GM12878 (cell line): Measurements from ENCODE around the gene NOL12. TPM values are rescaled to one million over a fixed set of nuclear protein-coding genes. Genes with fewer than 3 reads are reported as not detected.
A peak's percentile ranks its signal among the peaks of the same experiment; 100 is the strongest.

ENCODE experiments used
- BHLHE40 ChIP-seq, 2 experiments: fragments of 450-650 bp in 1 of 2; IDR thresholded peaks; 2 replicates each; pipeline ENCODE4 v1.6.1; 2011 to 2017; ENCODE audit warnings: low read depth in 2 of 2, borderline replicate concordance in 1 of 2, improper control_type of control experiment in 1 of 2, low read length in 1 of 2, mild to moderate bottlenecking in 1 of 2
- CHD2 ChIP-seq: IDR thresholded peaks from 2 replicates; pipeline ENCODE4 v1.6.1; 2011; ENCODE audit warnings: low read depth, low read length, improper control_type of control experiment, borderline replicate concordance
- CREB1 ChIP-seq: IDR thresholded peaks from 2 replicates; pipeline ENCODE4 v1.6.1; 2012; ENCODE audit warnings: low read depth, mild to moderate bottlenecking, inconsistent platforms
- DPF2 ChIP-seq: fragments of 450-650 bp; IDR thresholded peaks from 2 replicates; pipeline ENCODE4 v1.6.1; 2017; ENCODE audit warnings: mild to moderate bottlenecking
- EZH2 ChIP-seq: IDR thresholded peaks from 2 replicates; pipeline ENCODE4 v1.6.1; 2012; ENCODE audit warnings: low read depth, mild to moderate bottlenecking, control low read depth, inconsistent platforms, low read length, borderline replicate concordance; ENCODE audit not compliant: control insufficient read depth
- FOXM1 ChIP-seq: IDR thresholded peaks from 2 replicates; pipeline ENCODE4 v1.6.1; 2012; ENCODE audit warnings: low read depth, mild to moderate bottlenecking, inconsistent platforms, low read length, moderate library complexity
- GABPA ChIP-seq: IDR thresholded peaks from 2 replicates; pipeline ENCODE4 v1.6.1; 2014; ENCODE audit warnings: antibody characterized with exemption, low read depth, mild to moderate bottlenecking, inconsistent platforms
- JUNB ChIP-seq: IDR thresholded peaks from 2 replicates; pipeline ENCODE4 v1.6.1; 2016; ENCODE audit warnings: antibody characterized with exemption, mild to moderate bottlenecking
- LARP7 ChIP-seq: fragments of 450-650 bp; IDR thresholded peaks from 2 replicates; pipeline ENCODE4 v1.6.1; 2017; ENCODE audit warnings: mild to moderate bottlenecking
- NFYB ChIP-seq: IDR thresholded peaks from 2 replicates; pipeline ENCODE4 v1.6.1; 2011; ENCODE audit warnings: low read depth, mild to moderate bottlenecking, low read length, improper control_type of control experiment, moderate library complexity; ENCODE audit not compliant: insufficient read depth
- NKRF ChIP-seq: fragments of 450-650 bp; conservative IDR thresholded peaks from 2 replicates; pipeline ENCODE4 v1.6.1; 2017; ENCODE audit warnings: mild to moderate bottlenecking, moderate library complexity
- NR2F1 ChIP-seq: fragments of 450-650 bp; conservative IDR thresholded peaks from 2 replicates; pipeline ENCODE4 v1.6.1; 2017; ENCODE audit warnings: mild to moderate bottlenecking
- NRF1 ChIP-seq: conservative IDR thresholded peaks from 2 replicates; pipeline ENCODE4 v1.6.1; 2011; ENCODE audit warnings: mild to moderate bottlenecking, low read depth, low read length, improper control_type of control experiment
- POLR2AphosphoS5 ChIP-seq: IDR thresholded peaks from 2 replicates; pipeline ENCODE4 v1.6.1; 2011; ENCODE audit warnings: mild to moderate bottlenecking, low read length, inconsistent platforms
- POU2F2 ChIP-seq: IDR thresholded peaks from 3 replicates; pipeline ENCODE4 v1.6.1; 2011; ENCODE audit warnings: low read depth, mild to moderate bottlenecking, low read length, borderline replicate concordance
- RAD51 ChIP-seq: fragments of 450-650 bp; IDR thresholded peaks from 2 replicates; pipeline ENCODE4 v1.6.1; 2016; ENCODE audit warnings: moderate library complexity, mild to moderate bottlenecking, inconsistent platforms
- RCOR1 ChIP-seq: conservative IDR thresholded peaks from 2 replicates; pipeline ENCODE4 v1.6.1; 2012; ENCODE audit warnings: low read depth, low read length, improper control_type of control experiment
- SIX5 ChIP-seq: IDR thresholded peaks from 2 replicates; pipeline ENCODE4 v1.6.1; 2011; ENCODE audit warnings: mild to moderate bottlenecking, low read depth, low read length, moderate library complexity; ENCODE audit not compliant: severe bottlenecking
- SMAD1 ChIP-seq: fragments of 450-650 bp; IDR thresholded peaks from 2 replicates; pipeline ENCODE4 v1.6.1; 2018; ENCODE audit warnings: mild to moderate bottlenecking, low read depth; ENCODE audit not compliant: partially characterized antibody
- SMARCA5 ChIP-seq: fragments of 450-650 bp; IDR thresholded peaks from 2 replicates; pipeline ENCODE4 v1.6.1; 2017; ENCODE audit warnings: mild to moderate bottlenecking
- SMC3 ChIP-seq: IDR thresholded peaks from 2 replicates; pipeline ENCODE4 v1.6.1; 2011; ENCODE audit warnings: low read length, improper control_type of control experiment, borderline replicate concordance
- SP1 ChIP-seq: IDR thresholded peaks from one replicate; pipeline ENCODE4 v1.6.1; 2011; ENCODE audit warnings: low read depth, low read length
- SPI1 ChIP-seq: IDR thresholded peaks from 2 replicates; pipeline ENCODE4 v1.6.1; 2011; ENCODE audit warnings: low read depth, mild to moderate bottlenecking, low read length, moderate library complexity, borderline replicate concordance; ENCODE audit not compliant: insufficient read depth
- SRF ChIP-seq, 2 experiments: IDR thresholded peaks; 2 replicates each; pipeline ENCODE4 v1.6.1; 2011; ENCODE audit warnings: low read depth in 2 of 2, low read length in 2 of 2, mild to moderate bottlenecking in 1 of 2, moderate library complexity in 1 of 2
- SUZ12 ChIP-seq: fragments of 200-600 bp; sonication (generic); IDR thresholded peaks from one replicate; pipeline ENCODE4 v1.6.1; 2018; ENCODE audit warnings: antibody characterized with exemption, mild to moderate bottlenecking; ENCODE audit not compliant: unreplicated experiment
- TCF12 ChIP-seq: IDR thresholded peaks from 2 replicates; pipeline ENCODE4 v1.6.1; 2011; ENCODE audit warnings: low read depth, mild to moderate bottlenecking, low read length
- ZBED1 ChIP-seq: IDR thresholded peaks from 2 replicates; pipeline ENCODE4 v1.6.1; 2016; ENCODE audit warnings: borderline replicate concordance
- ZNF24 ChIP-seq: fragments of 450-650 bp; IDR thresholded peaks from 2 replicates; pipeline ENCODE4 v1.6.1; 2017; ENCODE audit warnings: antibody characterized with exemption, mild to moderate bottlenecking
- polyA plus RNA-seq, 11 experiments: library from polyadenylated mRNA; depleted of rRNA in 4 of 11; unstranded in 6 of 11; stranded (reverse) in 5 of 11; fragments of >200 nt; fragmentation: Nextera tagmentation in 4 of 11; fragmentation: Illumina TruSeq in 1 of 11; extraction: Ambion mirVana in 4 of 11; extraction: Trizol in 1 of 11; gene quantifications; 1 replicate in 1 of 11; 2 replicates in 10 of 11; pipeline versions ENCODE4 v1.2.1 to v1.2.3, GENCODE V29; 2011 to 2016; ENCODE audit warnings: inconsistent platforms in 2 of 11, missing spikeins in 2 of 11, low read depth in 1 of 11
- total RNA-seq, 4 experiments: library from RNA; depleted of rRNA in 3 of 4; stranded (reverse); fragments of >200 nt in 3 of 4; fragmentation: Illumina TruSeq in 1 of 4; extraction: Trizol in 1 of 4; gene quantifications; 2 replicates each; pipeline versions ENCODE4 v1.2.1 to v1.2.3, GENCODE V29; 2013 to 2021
- TF ChIP-seq, protein P1 (sequence below): IDR thresholded peaks from 2 replicates; pipeline ENCODE4 v1.6.1; 2011; ENCODE audit warnings: borderline replicate concordance, low read depth, mild to moderate bottlenecking, moderate library complexity, mixed read lengths, low read length; ENCODE audit not compliant: insufficient read depth; ENCODE audit errors: extremely low read length

Gene NOL12
- total and polyA plus RNA-seq, 10 of the 15 experiments (the other 5 are each of a cell fraction or from before 2014, with no cell fraction given) = 3.3 to 69.4 (median 41.1) TPM

GRCh38 chr22:37674951-37675929 lies 10.9 kb upstream of the NOL12 start, which contains the start of gene LGALS1 (continued):
- TF ChIP-seq NRF1 = peak; percentile 33; the same call in 1 of the 2 replicates
- no peak for TF ChIP-seq EZH2
- TF ChIP-seq RCOR1 = no peak
- no peak for TF ChIP-seq POU2F2
- TF ChIP-seq SIX5 = no peak
- peak; percentile 77 for TF ChIP-seq NKRF
- 0 out of 2 replicates have a peak, but pooled peaks have one; percentile 3 for TF ChIP-seq CREB1
- TF ChIP-seq TCF12 = no peak
- peak; percentile 66 for TF ChIP-seq POLR2AphosphoS5
- peak; percentile 52 for TF ChIP-seq NR2F1
- no peak for TF ChIP-seq JUNB
- peak; percentile 90 for TF ChIP-seq SMARCA5
- TF ChIP-seq ZNF24 = 0 out of 2 replicates have a peak, but pooled peaks have one; percentile 13
- TF ChIP-seq, protein P1, sequence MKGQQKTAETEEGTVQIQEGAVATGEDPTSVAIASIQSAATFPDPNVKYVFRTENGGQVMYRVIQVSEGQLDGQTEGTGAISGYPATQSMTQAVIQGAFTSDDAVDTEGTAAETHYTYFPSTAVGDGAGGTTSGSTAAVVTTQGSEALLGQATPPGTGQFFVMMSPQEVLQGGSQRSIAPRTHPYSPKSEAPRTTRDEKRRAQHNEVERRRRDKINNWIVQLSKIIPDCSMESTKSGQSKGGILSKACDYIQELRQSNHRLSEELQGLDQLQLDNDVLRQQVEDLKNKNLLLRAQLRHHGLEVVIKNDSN = no peak
- no peak for TF ChIP-seq GABPA
- 0 out of 4 replicates have a peak, but pooled peaks of 1 of the 2 experiments have one; percentile 9 for TF ChIP-seq SRF (IDR thresholded peaks at IDR 0.05; ENCODE audit: low read depth in 2 of 2, low read length in 2 of 2)
- TF ChIP-seq SPI1 = no peak
- no peak for TF ChIP-seq RAD51
- TF ChIP-seq FOXM1 = no peak
- TF ChIP-seq SMC3 = 0 out of 2 replicates have a peak, but pooled peaks have one; percentile 2
- TF ChIP-seq DPF2 = peak; percentile 26; the same call in 1 of the 2 replicates
- TF ChIP-seq ZBED1 = no peak
- peak; percentile 89 for TF ChIP-seq NFYB
- TF ChIP-seq SUZ12 = no peak
- TF ChIP-seq CHD2 = peak; percentile 32; the same call in 1 of the 2 replicates
- peak; percentile 44 for TF ChIP-seq SMAD1
- peak; percentile 73 for TF ChIP-seq SP1
- peak; percentile 65; the same call in 1 of the 2 replicates for TF ChIP-seq LARP7
- peak; percentile 9 to 71; a peak in 2 of 4 replicates for TF ChIP-seq BHLHE40 (IDR thresholded peaks at IDR 0.05; ENCODE audit: borderline replicate concordance in 1 of 2, low read depth in 2 of 2, low read length in 1 of 2)
